SK-N-SH treated with all-trans-retinoic acid at 6 μM for 48 hours (cell line): ENCODE measurements around the gene USH1G.

Experiments
- ATAC-seq: fragments of 200-7000 bp; cut with Tn5 transposase; 3 replicates; pipeline ENCODE4 v1.9.1; 2020; ENCODE audit warnings: mild to moderate bottlenecking, moderate library complexity
- ARNTL ChIP-seq: fragments of 450-650 bp; formaldehyde crosslinking; IDR thresholded peaks from 2 replicates; pipeline ENCODE4 v1.5.0; 2020; ENCODE audit warnings: low read depth, mild to moderate bottlenecking, moderate library complexity, borderline replicate concordance
- BACH2 ChIP-seq: fragments of 250-450 bp; sonication (Bioruptor Pico); IDR thresholded peaks from 2 replicates; pipeline ENCODE4 v1.9.0; 2021; ENCODE audit warnings: mild to moderate bottlenecking, borderline replicate concordance
- CSDC2 ChIP-seq: fragments of 250-450 bp; sonication (Bioruptor Pico); IDR thresholded peaks from 2 replicates; pipeline ENCODE4 v1.5.0; 2020; ENCODE audit warnings: mild to moderate bottlenecking, moderate library complexity
- CSRNP3 ChIP-seq: fragments of 250-450 bp; sonication (Bioruptor Pico); IDR thresholded peaks from 2 replicates; pipeline ENCODE4 v1.5.1; 2021; ENCODE audit warnings: mild to moderate bottlenecking, moderate library complexity
- ESRRG ChIP-seq: fragments of 250-450 bp; sonication (Bioruptor Pico); IDR thresholded peaks from 2 replicates; pipeline ENCODE4 v1.6.1; 2021; ENCODE audit warnings: mild to moderate bottlenecking
- GLIS3 ChIP-seq: fragments of 250-450 bp; sonication (Bioruptor Pico); IDR thresholded peaks from 2 replicates; pipeline ENCODE4 v1.5.0; 2020; ENCODE audit warnings: mild to moderate bottlenecking, moderate library complexity
- ISL1 ChIP-seq: fragments of 250-450 bp; sonication (Bioruptor Pico); IDR thresholded peaks from 2 replicates; pipeline ENCODE4 v2.1.2; 2022; ENCODE audit warnings: mild to moderate bottlenecking, moderate library complexity
- OSR1 ChIP-seq: fragments of 250-450 bp; sonication (Bioruptor Pico); IDR thresholded peaks from 2 replicates; pipeline ENCODE4 v1.8.0; 2022; ENCODE audit warnings: moderate library complexity, mild to moderate bottlenecking, inconsistent platforms
- PATZ1 ChIP-seq: fragments of 250-450 bp; sonication (Bioruptor Pico); IDR thresholded peaks from 2 replicates; pipeline ENCODE4 v1.8.0; 2020; ENCODE audit warnings: mild to moderate bottlenecking, moderate library complexity, borderline replicate concordance
- PPARA ChIP-seq: fragments of 250-450 bp; sonication (Bioruptor Pico); IDR thresholded peaks from 2 replicates; pipeline ENCODE4 v1.5.0; 2020; ENCODE audit warnings: mild to moderate bottlenecking, borderline replicate concordance
- RARB ChIP-seq: fragments of 250-450 bp; sonication (Bioruptor Pico); IDR thresholded peaks from 2 replicates; pipeline ENCODE4 v1.8.0; 2021; ENCODE audit warnings: mild to moderate bottlenecking, moderate library complexity
- TCF4 ChIP-seq: fragments of 250-450 bp; sonication (Bioruptor Pico); IDR thresholded peaks from 2 replicates; pipeline ENCODE4 v1.8.0; 2021; ENCODE audit warnings: mild to moderate bottlenecking, moderate library complexity, borderline replicate concordance
- TOX ChIP-seq: fragments of 250-450 bp; sonication (Bioruptor Pico); IDR thresholded peaks from 2 replicates; pipeline ENCODE4 v1.8.0; 2021; ENCODE audit warnings: mild to moderate bottlenecking, moderate library complexity, borderline replicate concordance
- TSHZ2 ChIP-seq: fragments of 250-450 bp; sonication (Bioruptor Pico); IDR thresholded peaks from 2 replicates; pipeline ENCODE4 v1.5.0; 2020; ENCODE audit warnings: mild to moderate bottlenecking, moderate library complexity
- ZFP3 ChIP-seq: fragments of 250-450 bp; sonication (Bioruptor Pico); IDR thresholded peaks from 2 replicates; pipeline ENCODE4 v1.5.0; 2020; ENCODE audit warnings: mild to moderate bottlenecking, moderate library complexity
- ZFP30 ChIP-seq: fragments of 450-650 bp; formaldehyde crosslinking; IDR thresholded peaks from 2 replicates; pipeline ENCODE4 v1.5.0; 2022; ENCODE audit warnings: mild to moderate bottlenecking, moderate library complexity
- ZNF565 ChIP-seq: fragments of 450-650 bp; formaldehyde crosslinking; conservative IDR thresholded peaks from 2 replicates; pipeline ENCODE4 v1.5.0; 2020; ENCODE audit warnings: low read depth, mild to moderate bottlenecking, moderate library complexity
- ZNF8 ChIP-seq: fragments of 450-650 bp; formaldehyde crosslinking; IDR thresholded peaks from 2 replicates; pipeline ENCODE4 v1.5.0; 2020; ENCODE audit warnings: mild to moderate bottlenecking, moderate library complexity
- TF ChIP-seq, protein P1 (sequence below): fragments of 250-450 bp; sonication (Bioruptor Pico); IDR thresholded peaks from 2 replicates; pipeline ENCODE4 v1.8.0; 2021; ENCODE audit warnings: low read depth, mild to moderate bottlenecking, moderate library complexity, borderline replicate concordance
- TF ChIP-seq, protein P2 (sequence below): fragments of 250-450 bp; sonication (Bioruptor Pico); IDR thresholded peaks from 2 replicates; pipeline ENCODE4 v1.5.1; 2020; ENCODE audit warnings: low read depth, mild to moderate bottlenecking, moderate library complexity

The USH1G gene

GRCh38 chr17:74941128-74941725 is 18.2 kb upstream of the USH1G start:
- no peak for ATAC-seq
- TF ChIP-seq ISL1 (CRISPR knock-in tag) (no peak), RARB (CRISPR knock-in tag) (no peak), ZNF565 (CRISPR knock-in tag) (no peak), ESRRG (no peak), TSHZ2 (CRISPR knock-in tag) (no peak), GLIS3 (CRISPR knock-in tag) (no peak), CSDC2 (CRISPR knock-in tag) (no peak), OSR1 (CRISPR knock-in tag) (no peak)

DNA sequence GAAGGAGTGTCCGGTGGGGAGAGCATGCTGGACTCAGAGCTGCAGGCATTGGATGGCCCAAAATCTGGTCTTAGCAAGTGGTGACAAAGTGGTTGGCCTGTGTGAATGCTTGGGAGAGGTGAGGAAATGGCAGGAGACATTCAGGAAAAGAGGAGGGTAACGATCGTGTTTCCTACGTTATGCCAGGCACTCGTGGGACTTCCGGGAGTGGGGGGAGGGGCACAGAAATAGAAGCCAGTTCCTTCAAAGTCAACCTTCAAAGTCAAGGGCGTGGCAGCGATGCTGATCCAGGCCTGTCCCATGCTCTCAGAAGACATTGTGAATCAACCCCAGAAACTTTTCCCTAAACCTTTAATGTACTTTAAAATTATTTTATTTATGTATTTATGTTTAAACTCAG is 16.5 kb upstream of the USH1G start:
- no peak for TF ChIP-seq CSRNP3
- no peak for TF ChIP-seq TSHZ2 (CRISPR knock-in tag)
- no peak for TF ChIP-seq TOX (CRISPR knock-in tag)
- TF ChIP-seq, all 23 proteins: peak for 0
- ATAC-seq: no peak

- no peak for ATAC-seq
- TF ChIP-seq, protein P1, sequence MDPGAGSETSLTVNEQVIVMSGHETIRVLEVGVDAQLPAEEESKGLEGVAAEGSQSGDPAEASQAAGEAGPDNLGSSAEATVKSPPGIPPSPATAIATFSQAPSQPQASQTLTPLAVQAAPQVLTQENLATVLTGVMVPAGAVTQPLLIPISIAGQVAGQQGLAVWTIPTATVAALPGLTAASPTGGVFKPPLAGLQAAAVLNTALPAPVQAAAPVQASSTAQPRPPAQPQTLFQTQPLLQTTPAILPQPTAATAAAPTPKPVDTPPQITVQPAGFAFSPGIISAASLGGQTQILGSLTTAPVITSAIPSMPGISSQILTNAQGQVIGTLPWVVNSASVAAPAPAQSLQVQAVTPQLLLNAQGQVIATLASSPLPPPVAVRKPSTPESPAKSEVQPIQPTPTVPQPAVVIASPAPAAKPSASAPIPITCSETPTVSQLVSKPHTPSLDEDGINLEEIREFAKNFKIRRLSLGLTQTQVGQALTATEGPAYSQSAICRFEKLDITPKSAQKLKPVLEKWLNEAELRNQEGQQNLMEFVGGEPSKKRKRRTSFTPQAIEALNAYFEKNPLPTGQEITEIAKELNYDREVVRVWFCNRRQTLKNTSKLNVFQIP (CRISPR knock-in tag): no peak
- TF ChIP-seq TSHZ2 (CRISPR knock-in tag): no peak
- no peak for TF ChIP-seq ZNF565 (CRISPR knock-in tag)
- no peak for TF ChIP-seq ZNF8
- no peak for TF ChIP-seq ZFP30
- TF ChIP-seq, protein P2, sequence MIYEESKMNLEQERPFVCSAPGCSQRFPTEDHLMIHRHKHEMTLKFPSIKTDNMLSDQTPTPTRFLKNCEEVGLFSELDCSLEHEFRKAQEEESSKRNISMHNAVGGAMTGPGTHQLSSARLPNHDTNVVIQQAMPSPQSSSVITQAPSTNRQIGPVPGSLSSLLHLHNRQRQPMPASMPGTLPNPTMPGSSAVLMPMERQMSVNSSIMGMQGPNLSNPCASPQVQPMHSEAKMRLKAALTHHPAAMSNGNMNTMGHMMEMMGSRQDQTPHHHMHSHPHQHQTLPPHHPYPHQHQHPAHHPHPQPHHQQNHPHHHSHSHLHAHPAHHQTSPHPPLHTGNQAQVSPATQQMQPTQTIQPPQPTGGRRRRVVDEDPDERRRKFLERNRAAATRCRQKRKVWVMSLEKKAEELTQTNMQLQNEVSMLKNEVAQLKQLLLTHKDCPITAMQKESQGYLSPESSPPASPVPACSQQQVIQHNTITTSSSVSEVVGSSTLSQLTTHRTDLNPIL (CRISPR knock-in tag): no peak
- no peak for TF ChIP-seq PATZ1 (CRISPR knock-in tag)
- no peak for TF ChIP-seq BACH2 (CRISPR knock-in tag)
- no peak for TF ChIP-seq ARNTL
- TF ChIP-seq PPARA: no peak
- TF ChIP-seq TCF4 (CRISPR knock-in tag): no peak
- TF ChIP-seq CSDC2 (CRISPR knock-in tag): no peak
- TF ChIP-seq ZFP3 (CRISPR knock-in tag): no peak
- TF ChIP-seq GLIS3 (CRISPR knock-in tag): no peak
- TF ChIP-seq OSR1 (CRISPR knock-in tag): no peak
- no peak for TF ChIP-seq TOX (CRISPR knock-in tag)
- TF ChIP-seq RARB (CRISPR knock-in tag): no peak
- TF ChIP-seq ISL1 (CRISPR knock-in tag): no peak
Measured at GRCh38 chr17:74938194-74938950, 15.3 kb upstream of the USH1G start.
